Sigmoid colon (tissue), 4 donors: ENCODE measurements around the gene TYMS.

Experiments
- CTCF ChIP-seq, 4 experiments: fragments of 450-650 bp in 3 of 4; fragments of 200-600 bp in 1 of 4; IDR thresholded peaks; one replicate each; pipeline ENCODE4 v1.5.1; 2016 to 2019; ENCODE audit warnings: antibody characterized with exemption in 4 of 4, mild to moderate bottlenecking in 3 of 4, moderate library complexity in 2 of 4
- EP300 ChIP-seq, 4 donors: sonication (generic); formaldehyde crosslinking; IDR thresholded peaks; one replicate each; pipeline ENCODE4 v1.6.1; 2017; ENCODE audit warnings: antibody characterized with exemption in 4 of 4
- POLR2A ChIP-seq, 2 donors: fragments of 450-650 bp; IDR thresholded peaks; one replicate each; pipeline ENCODE4 v1.6.1; 2016; ENCODE audit warnings: antibody characterized with exemption in 2 of 2, mild to moderate bottlenecking in 2 of 2, moderate library complexity in 2 of 2
- POLR2AphosphoS5 ChIP-seq, 4 donors: sonication (generic); formaldehyde crosslinking; IDR thresholded peaks; one replicate each; pipeline ENCODE4 v1.6.1; 2017; ENCODE audit warnings: antibody characterized with exemption in 4 of 4

- TF ChIP-seq EP300 (IDR thresholded peaks at IDR 0.05) = no peak
- no peak for TF ChIP-seq POLR2AphosphoS5 (IDR thresholded peaks at IDR 0.05)
- no peak for TF ChIP-seq CTCF (IDR thresholded peaks at IDR 0.05)
- no peak for TF ChIP-seq POLR2A (IDR thresholded peaks at IDR 0.05)
Observed at GRCh38 chr18:677145-677544, 19.7 kb downstream of the TYMS start.
